AG09309 (cell line): Measurements from ENCODE around the gene PRRG1.

Source experiments
- DNase-seq: peaks from one replicate; pipeline ENCODE4 v3.0.0-alpha.2; 2010; ENCODE audit warnings: low read depth
- H3K4me3 ChIP-seq: 2 replicates; pipeline ENCODE4 v1.5.1; 2011; ENCODE audit warnings: mild to moderate bottlenecking, low read depth, low read length, moderate library complexity; ENCODE audit not compliant: control insufficient read depth
- CTCF ChIP-seq: IDR thresholded peaks from 2 replicates; pipeline ENCODE4 v1.5.1; 2011; ENCODE audit warnings: mild to moderate bottlenecking, low read depth, low read length, inconsistent platforms; ENCODE audit not compliant: insufficient read depth, control insufficient read depth; ENCODE audit errors: missing control alignments

PRRG1 gene

GRCh38 chrX:37388413-37388812 is 39.2 kb downstream of the PRRG1 start:
- DNase-seq = no peak
- H3K4me3 ChIP-seq = no peak overlapping the region
- TF ChIP-seq CTCF = no peak

GRCh38 chrX:37405956-37406355 is 56.8 kb downstream of the PRRG1 start:
- H3K4me3 ChIP-seq = no peak overlapping the region
- no peak for TF ChIP-seq CTCF
- no peak for DNase-seq

DNA sequence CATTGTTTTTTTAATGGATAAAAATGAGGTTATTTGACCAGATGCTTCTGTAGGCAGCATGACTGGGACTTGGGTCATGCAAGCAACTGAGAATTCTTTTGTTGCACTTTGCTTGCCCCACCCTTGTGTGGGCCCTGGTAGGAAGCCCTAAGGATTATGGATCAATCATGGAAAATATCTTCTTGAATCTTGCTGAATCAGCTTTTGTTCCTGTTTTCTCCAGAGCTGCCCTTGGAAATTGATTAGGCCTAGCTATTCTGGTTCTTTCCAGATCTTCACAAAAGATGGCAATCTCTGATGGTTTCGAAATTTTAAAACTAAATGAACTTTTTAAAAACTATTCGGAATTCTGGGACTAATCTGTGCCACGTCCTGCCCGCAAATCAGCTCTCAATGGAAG is 58.6 kb downstream of the PRRG1 start:
- H3K4me3 ChIP-seq = no peak overlapping the region
- TF ChIP-seq CTCF = no peak
- no peak for DNase-seq

- DNase-seq = no peak
- H3K4me3 ChIP-seq = no peak overlapping the region
- no peak for TF ChIP-seq CTCF
Measured at GRCh38 chrX:37409278-37409677, 60.1 kb downstream of the PRRG1 start.

GRCh38 chrX:37420185-37420584 is 71.0 kb downstream of the PRRG1 start:
- DNase-seq = no peak
- no peak overlapping the region for H3K4me3 ChIP-seq
- TF ChIP-seq CTCF = no peak

GRCh38 chrX:37420756-37421155 is 71.6 kb downstream of the PRRG1 start:
- DNase-seq = no peak
- no peak for TF ChIP-seq CTCF
- H3K4me3 ChIP-seq = no peak overlapping the region

DNA sequence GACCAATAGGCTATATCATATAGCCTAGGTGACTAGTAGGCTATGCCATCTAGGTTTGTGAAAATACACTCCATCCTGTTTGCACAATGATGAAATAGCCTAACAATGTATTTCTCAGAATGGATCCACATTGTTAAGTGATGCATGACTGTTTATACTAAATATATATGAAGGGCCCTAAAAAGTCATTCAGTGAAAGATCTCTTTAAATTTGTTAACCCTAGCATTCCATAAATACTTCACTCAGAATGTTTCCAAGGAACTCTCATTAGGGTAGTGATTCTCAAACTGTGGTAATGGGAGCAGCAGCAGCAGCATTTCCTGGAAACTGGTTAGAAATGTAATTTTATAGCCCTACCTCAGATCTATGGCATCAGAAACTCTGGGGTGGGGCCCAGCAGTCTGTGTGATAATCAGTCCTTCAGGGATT is 74.9 kb downstream of the PRRG1 start:
- H3K4me3 ChIP-seq = no peak overlapping the region
- no peak for TF ChIP-seq CTCF
- no peak for DNase-seq
